ENCODE measurements around the gene ACP4. TPM values are rescaled to one million over a fixed set of nuclear protein-coding genes. Genes with fewer than 3 reads are reported as not detected.

ACP4 gene
- total RNA-seq, 1 donor from 2014 or later: not detected

DNA sequence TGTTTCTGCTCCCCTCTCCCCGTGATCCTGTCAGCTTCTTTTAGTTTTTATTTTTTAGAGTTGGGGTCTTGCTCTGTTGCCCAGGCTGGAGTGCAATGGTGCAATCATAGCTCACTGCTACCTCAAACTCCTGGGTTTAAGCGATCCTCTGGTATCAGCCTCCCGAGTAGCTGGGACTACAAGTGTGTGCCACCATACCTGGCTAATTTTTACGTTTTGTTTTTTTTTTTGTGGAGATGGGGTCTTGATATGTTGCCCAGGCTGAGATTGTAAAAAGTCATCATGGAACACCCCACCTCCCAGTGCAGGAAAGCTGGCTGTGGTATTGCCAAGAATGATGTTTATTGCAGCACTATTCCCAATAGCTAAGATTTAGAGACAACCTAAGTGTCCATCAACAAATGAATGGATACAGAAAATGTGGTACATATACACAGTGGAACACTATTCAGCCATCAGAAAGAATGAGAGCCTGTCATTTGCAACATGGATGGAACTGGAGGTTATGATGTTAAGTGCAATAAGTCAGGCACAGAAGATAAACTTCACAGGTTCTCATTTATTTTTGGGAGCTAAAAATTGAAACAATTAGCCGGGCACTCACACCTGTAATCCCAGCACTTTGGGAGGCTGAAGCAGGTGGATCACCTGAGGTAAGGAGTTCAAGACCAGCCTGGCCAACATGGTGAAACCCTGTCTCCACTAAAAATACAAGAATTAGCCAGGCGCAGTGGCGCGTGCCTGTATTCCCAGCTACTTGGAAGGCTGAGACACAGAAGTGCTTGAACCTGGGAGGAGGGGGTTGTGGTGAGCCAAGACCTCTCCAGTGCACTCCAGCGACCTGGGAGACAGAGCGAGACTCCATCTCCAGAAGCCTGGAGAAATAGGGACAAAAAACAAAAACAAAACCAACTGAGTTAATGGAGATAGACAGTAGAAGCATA is 49.8 kb downstream of the ACP4 start:
- no peak for DNase-seq (ENCODE audit: low read depth)

DNA sequence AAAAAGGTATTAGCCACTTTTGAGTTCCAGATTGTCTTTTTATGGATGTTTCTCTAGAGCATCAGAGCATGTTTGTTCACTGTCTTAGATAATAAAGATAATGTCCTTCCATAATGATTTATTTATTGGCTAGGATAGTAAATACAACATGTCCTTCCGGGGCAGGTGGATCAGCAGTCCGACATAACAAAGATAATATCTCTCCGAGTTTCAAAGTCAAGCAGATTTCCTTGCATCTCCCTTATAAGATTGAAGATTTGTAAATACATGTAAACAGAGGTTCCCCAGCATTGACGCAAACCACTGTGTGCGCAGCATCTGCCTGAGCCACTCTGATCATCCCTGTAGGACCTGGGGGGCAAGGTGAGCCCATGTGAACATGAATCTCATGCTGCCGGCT is 51.9 kb downstream of the ACP4 start:
- no peak for DNase-seq (ENCODE audit: low read depth)

DNA sequence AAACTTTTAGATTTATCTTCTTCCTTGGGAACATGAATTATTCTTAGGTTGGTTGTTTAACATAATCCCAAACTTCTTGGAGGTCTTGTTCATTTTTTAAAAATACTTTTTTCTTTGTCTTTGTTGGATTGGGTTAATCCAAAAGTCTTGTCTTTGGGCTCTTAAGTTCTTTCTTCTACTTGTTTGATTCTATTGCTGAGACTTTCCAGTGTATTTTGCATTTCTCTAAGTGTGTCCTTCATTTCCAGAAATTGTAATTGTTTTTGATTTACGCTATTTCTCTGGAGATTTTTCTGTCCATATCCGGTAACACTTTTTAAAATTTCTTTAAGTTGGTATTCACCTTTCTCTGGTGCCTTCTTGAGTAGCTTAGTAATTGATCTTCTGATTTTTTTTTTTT is 53.0 kb downstream of the ACP4 start:
- DNase-seq (ENCODE audit: low read depth): no peak

DNA sequence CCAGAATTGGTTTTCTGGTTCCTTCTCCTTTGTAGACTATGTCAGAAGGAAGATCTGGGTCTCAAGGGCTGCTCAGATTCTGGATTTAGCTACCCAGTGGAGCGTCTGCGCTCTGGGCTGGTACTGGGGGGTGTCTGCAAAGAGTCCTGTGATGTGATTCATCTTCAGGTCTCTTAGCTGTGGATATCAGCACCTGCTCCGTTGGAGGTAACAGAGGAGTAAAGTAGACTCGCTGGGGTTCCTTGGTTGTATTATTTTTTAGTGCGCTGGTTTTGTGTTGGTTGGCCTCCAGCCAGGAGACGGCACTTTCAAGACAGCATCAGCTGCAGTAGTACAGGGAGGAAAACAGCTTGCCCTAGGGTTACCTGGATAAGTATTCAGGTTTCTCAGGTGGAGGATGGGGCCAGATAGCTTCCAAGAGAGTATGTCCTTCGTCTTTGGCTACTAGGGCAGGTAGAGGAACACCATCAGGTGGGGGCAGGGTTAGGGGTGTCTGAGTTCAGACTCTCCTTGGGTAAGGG is 53.5 kb downstream of the ACP4 start:
- DNase-seq (ENCODE audit: low read depth): no peak

DNA sequence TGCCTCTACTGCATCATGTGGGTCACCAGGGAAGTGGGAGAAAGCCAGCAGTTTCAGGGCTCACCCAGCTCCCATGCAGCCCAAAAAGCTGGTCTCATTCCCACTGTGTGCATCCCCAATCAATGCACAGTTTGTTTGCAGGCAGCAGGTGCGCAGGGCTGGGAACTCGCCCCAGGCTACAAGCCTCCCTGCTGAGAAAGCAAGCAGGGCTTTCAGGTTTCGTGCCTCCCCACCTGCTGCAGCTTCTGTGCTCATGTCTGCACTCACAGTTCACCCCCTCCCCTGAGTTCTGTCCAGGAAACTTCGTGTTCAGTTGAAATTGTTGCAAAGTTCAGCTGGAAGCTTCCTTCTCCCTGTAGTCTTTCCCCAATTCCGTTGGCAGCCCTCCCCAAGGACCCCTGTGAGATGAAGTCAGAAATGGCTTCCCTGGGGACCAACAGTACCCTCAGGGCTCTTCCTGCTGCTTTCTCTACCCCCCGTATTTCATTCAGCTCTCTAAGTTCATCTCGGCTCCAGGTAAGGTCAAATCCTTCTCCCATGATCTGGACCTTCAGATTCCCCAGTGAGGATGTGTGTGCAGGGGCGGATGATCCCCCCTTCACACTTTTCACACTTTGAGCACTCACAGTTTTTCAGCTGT is 54.2 kb downstream of the ACP4 start:
- no peak for DNase-seq (ENCODE audit: low read depth)

Other genes starting within 250 kb of the ACP4 start
- gene LRRC4B, start 222.0 kb upstream of the ACP4 start, total RNA-seq: 0.05 TPM in 1 of 2 replicates, not detected in the other
- not detected in 2 replicates for gene SYT3, start 150.5 kb upstream of the ACP4 start, total RNA-seq
- gene C19orf81, start 141.0 kb upstream of the ACP4 start, total RNA-seq: not detected in 2 replicates
- 32.3 and 38.1 TPM in 2 replicates for gene SHANK1, start 70.6 kb upstream of the ACP4 start, total RNA-seq
- 35.5 and 39.1 TPM in 2 replicates for gene CLEC11A, start 67.1 kb upstream of the ACP4 start, total RNA-seq
- gene GPR32, start 20.0 kb upstream of the ACP4 start, total RNA-seq: not detected in 2 replicates
- not detected in 2 replicates for gene KLK1, start 33.4 kb downstream of the ACP4 start, total RNA-seq
- gene KLK15, start 43.2 kb downstream of the ACP4 start, total RNA-seq: not detected in 2 replicates
- gene KLK3, start 64.5 kb downstream of the ACP4 start, total RNA-seq: not detected in 2 replicates
- not detected in 2 replicates for gene KLK2, start 83.0 kb downstream of the ACP4 start, total RNA-seq
- gene KLK4, start 121.0 kb downstream of the ACP4 start, total RNA-seq: not detected in 2 replicates
- gene KLK5, start 162.6 kb downstream of the ACP4 start, total RNA-seq: not detected in 2 replicates
- gene KLK6, start 179.2 kb downstream of the ACP4 start, total RNA-seq: not detected in 2 replicates
- not detected in 2 replicates for gene KLK7, start 193.5 kb downstream of the ACP4 start, total RNA-seq
- gene KLK8, start 211.2 kb downstream of the ACP4 start, total RNA-seq: not detected in 2 replicates
- gene KLK10, start 229.3 kb downstream of the ACP4 start, total RNA-seq: not detected in 2 replicates
- not detected in 2 replicates for gene KLK11, start 236.2 kb downstream of the ACP4 start, total RNA-seq
- gene KLK12, start 244.6 kb downstream of the ACP4 start, total RNA-seq: not detected in 2 replicates

Data from myocyte (in vitro differentiated cells).